Measurements from ENCODE around the gene TBL3.

The TBL3 gene

DNA sequence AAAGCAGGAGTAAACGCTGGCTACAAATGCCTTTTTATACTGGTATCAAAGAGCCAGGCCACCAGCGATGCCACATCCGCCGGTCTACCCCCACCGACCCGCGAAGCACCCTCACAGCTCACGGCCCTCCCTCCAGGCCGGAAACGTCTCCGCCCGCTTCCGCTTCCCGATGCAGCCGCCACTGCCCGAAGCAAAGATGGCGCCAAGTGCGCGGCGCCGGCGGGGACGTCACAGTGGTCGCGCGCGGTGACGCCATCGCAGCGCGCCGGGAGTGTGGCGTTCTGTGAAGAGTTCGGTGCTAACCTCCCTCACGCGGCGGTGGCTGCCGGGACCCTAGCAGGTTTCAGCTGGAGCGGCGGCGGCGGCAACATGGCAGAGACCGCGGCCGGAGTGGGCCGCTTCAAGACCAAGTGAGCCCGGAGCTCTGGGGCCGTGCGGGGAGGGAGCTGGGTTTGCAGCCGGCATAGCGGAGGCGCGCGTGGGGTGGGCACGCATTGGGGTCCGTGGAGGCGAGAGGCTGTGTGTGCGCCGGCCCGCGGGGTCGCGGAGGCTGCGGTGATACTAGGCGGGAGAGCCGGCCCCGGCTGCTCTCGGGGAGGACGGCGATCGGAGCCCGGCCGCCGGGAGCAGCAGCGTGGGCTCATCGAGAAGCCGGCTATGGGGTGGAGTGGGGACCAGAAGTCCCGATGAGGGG, at the start of gene TBL3:
TBL3 (plus strand) TSS at position 258 of the 694 bp plus-strand sequence; CDS start at position 370, 112 bp downstream.
- 0 out of 2 replicates have a peak, but pooled peaks have one; percentile 44 for TF ChIP-seq ZBTB7A (IDR thresholded peaks at IDR 0.05; ENCODE audit: low read depth)
- TF ChIP-seq EGR1 (IDR thresholded peaks at IDR 0.05), result peak; percentile 91
- TF ChIP-seq NFIC (IDR thresholded peaks at IDR 0.05), result peak; percentile 49
- TF ChIP-seq YY1 (IDR thresholded peaks at IDR 0.05; ENCODE audit: low read depth), result peak; percentile 100
- no peak for TF ChIP-seq FOXM1 (IDR thresholded peaks at IDR 0.05; ENCODE audit: borderline replicate concordance, low read depth)
- TF ChIP-seq CREB1 (IDR thresholded peaks at IDR 0.05; ENCODE audit: low read depth), result peak; percentile 100
- TF ChIP-seq TAF1 (IDR thresholded peaks at IDR 0.05; ENCODE audit: low read depth), result peak; percentile 91
- no peak for TF ChIP-seq RAD21 (IDR thresholded peaks at IDR 0.05; ENCODE audit: low read depth)
- TF ChIP-seq EP300 (IDR thresholded peaks at IDR 0.05; ENCODE audit: borderline replicate concordance), result peak; percentile 13; the same call in 1 of the 2 replicates
- TF ChIP-seq, protein P1, sequence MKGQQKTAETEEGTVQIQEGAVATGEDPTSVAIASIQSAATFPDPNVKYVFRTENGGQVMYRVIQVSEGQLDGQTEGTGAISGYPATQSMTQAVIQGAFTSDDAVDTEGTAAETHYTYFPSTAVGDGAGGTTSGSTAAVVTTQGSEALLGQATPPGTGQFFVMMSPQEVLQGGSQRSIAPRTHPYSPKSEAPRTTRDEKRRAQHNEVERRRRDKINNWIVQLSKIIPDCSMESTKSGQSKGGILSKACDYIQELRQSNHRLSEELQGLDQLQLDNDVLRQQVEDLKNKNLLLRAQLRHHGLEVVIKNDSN (IDR thresholded peaks at IDR 0.05), result peak; percentile 59
- peak; percentile 78 for TF ChIP-seq TCF12 (IDR thresholded peaks at IDR 0.05; ENCODE audit: low read depth)
- TF ChIP-seq, protein P2, sequence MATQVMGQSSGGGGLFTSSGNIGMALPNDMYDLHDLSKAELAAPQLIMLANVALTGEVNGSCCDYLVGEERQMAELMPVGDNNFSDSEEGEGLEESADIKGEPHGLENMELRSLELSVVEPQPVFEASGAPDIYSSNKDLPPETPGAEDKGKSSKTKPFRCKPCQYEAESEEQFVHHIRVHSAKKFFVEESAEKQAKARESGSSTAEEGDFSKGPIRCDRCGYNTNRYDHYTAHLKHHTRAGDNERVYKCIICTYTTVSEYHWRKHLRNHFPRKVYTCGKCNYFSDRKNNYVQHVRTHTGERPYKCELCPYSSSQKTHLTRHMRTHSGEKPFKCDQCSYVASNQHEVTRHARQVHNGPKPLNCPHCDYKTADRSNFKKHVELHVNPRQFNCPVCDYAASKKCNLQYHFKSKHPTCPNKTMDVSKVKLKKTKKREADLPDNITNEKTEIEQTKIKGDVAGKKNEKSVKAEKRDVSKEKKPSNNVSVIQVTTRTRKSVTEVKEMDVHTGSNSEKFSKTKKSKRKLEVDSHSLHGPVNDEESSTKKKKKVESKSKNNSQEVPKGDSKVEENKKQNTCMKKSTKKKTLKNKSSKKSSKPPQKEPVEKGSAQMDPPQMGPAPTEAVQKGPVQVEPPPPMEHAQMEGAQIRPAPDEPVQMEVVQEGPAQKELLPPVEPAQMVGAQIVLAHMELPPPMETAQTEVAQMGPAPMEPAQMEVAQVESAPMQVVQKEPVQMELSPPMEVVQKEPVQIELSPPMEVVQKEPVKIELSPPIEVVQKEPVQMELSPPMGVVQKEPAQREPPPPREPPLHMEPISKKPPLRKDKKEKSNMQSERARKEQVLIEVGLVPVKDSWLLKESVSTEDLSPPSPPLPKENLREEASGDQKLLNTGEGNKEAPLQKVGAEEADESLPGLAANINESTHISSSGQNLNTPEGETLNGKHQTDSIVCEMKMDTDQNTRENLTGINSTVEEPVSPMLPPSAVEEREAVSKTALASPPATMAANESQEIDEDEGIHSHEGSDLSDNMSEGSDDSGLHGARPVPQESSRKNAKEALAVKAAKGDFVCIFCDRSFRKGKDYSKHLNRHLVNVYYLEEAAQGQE (IDR thresholded peaks at IDR 0.05; ENCODE audit: low read depth), result no peak
- no peak; the same call in 1 of the 2 replicates for TF ChIP-seq CEBPB (IDR thresholded peaks at IDR 0.05)
- TF ChIP-seq, protein P3, sequence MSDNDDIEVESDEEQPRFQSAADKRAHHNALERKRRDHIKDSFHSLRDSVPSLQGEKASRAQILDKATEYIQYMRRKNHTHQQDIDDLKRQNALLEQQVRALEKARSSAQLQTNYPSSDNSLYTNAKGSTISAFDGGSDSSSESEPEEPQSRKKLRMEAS (IDR thresholded peaks at IDR 0.05), result peak; percentile 92
- peak; percentile 33; the same call in 1 of the 2 replicates for TF ChIP-seq TEAD4 (IDR thresholded peaks at IDR 0.05)

DNA sequence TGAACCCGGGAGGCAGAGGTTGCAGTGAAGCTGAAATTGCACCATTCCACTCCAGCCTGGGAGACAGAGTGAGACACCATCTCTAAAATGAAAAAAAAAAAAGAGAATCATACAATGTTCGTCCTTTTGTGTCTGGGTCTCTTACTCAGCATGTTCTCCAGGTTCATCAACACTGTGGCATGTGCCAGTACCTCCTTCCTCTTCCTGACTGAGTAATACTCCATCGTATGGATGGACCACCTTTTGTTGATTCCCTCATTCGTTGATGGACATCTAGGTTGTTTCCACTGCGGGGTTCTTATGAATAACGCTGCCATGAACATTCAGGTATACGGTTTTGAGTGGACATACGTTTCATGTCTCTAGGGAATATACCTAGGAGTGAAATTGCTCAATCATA, 49.5 kb upstream of the TBL3 start:
- TF ChIP-seq, protein P1 (IDR thresholded peaks at IDR 0.05), result no peak
- TF ChIP-seq FOXM1 (IDR thresholded peaks at IDR 0.05; ENCODE audit: borderline replicate concordance, low read depth), result no peak
- TF ChIP-seq YY1 (IDR thresholded peaks at IDR 0.05; ENCODE audit: low read depth), result no peak
- TF ChIP-seq, protein P2 (IDR thresholded peaks at IDR 0.05; ENCODE audit: low read depth), result no peak
- TF ChIP-seq TEAD4 (IDR thresholded peaks at IDR 0.05), result no peak
- TF ChIP-seq TCF12 (IDR thresholded peaks at IDR 0.05; ENCODE audit: low read depth), result no peak

DNA sequence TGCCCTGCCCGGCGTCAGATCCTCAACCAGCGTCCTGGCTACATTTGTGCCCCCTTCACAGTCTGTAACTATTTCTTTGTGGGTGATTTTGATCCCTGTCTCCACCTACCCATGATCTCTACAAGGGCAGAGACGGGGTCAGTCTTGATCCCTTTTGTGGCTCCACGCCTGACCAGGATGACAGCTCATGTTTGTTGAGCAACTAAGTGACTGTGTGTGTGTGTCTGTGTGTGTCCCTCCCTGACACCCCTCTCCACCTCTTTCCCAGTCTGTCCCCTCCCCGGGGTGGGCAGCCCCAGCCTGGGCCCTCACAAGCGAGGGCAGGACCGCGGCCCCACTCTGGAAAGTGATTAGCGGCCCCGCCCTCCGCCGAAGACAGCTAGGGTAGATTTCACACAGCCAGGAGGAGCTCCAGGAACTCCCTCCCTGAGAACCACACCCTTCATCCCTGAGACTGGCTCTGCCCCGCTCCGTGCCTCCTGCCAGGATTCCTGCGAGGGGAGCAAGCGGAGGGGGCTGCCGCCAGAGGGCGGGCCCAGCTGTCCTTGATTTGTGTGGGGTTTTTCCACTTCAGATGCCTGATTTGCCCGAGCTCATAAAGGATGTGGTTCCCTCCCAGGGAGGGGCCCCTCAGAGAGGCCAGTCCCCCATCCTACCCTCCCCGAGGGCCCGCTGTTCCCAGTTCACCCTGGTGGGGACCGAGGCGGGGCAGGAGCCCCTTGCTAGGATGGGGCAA, 48.4 kb upstream of the TBL3 start:
- TF ChIP-seq, protein P2 (IDR thresholded peaks at IDR 0.05; ENCODE audit: low read depth), result no peak
- TF ChIP-seq RAD21 (IDR thresholded peaks at IDR 0.05; ENCODE audit: low read depth), result no peak

DNA sequence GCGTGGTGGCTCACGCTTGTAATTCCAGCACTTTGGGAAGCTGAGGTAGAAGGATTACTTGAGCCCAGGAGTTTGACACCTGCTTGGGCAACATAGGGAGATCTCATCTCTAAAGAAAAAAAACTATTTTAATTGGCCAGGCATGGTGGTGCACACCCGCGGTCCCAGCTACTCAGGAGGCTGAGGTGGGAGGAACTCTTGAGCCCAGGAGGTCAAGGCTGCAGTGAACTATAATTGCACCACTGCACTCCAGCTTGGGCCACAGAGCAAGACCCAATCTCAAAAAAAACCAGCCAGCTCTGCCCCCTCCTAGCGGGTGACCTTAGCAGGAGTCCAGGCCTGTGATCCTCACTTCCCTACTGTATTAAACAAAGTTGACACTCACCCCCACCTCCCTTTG, 47.8 kb upstream of the TBL3 start:
- no peak for TF ChIP-seq TAF1 (IDR thresholded peaks at IDR 0.05; ENCODE audit: low read depth)
- TF ChIP-seq, protein P3 (IDR thresholded peaks at IDR 0.05), result no peak
- TF ChIP-seq FOXM1 (IDR thresholded peaks at IDR 0.05; ENCODE audit: borderline replicate concordance, low read depth), result no peak
- TF ChIP-seq RAD21 (IDR thresholded peaks at IDR 0.05; ENCODE audit: low read depth), result no peak
- TF ChIP-seq, protein P2 (IDR thresholded peaks at IDR 0.05; ENCODE audit: low read depth), result no peak
